ENCODE results near the gene SLC39A10. TPM values are rescaled to one million over a fixed set of nuclear protein-coding genes. Genes with fewer than 3 reads are reported as not detected.

SLC39A10 gene
- total and polyA plus RNA-seq, 2 donors (not counting 1 experiment from before 2014, with no cell fraction given), result 18.6 to 99.3 TPM

DNA sequence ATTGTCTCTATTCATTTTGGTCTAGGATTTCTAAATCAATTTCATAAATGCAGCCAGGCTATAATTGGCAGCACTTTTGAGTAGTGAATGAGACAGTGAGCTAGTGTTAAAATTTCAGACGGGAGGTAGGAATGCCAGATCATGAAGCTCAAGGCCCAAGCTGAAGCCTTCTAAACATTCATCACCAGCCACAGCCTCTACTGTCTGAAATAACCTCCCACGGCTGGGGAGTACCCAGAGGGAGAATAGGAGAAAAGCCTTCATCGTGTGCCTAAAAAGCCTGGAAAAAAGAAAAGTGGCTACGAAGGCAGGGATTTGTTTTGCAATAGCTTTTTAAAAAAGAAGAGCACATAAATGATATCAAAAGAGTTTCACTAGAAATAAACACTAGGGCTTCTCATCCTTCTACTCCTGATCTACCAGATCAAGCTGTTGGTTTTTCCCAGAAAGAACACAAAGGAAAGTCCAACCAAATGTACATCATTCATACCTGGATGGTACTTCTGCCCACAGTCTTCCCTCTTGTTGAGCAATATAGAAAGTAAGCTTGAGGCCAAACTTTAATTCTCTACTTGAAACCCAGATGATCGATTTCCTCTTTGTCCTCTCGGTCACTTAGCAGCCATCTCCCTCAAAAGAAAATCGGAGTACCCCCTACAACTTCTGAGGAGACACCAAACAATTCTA lies 48.1 kb upstream of the SLC39A10 start:
- peaks cover 5% of the 10 kb centered on the region for H3K79me2 ChIP-seq (ENCODE audit: control insufficient read depth, insufficient read depth, low read length)
- H3K4me2 ChIP-seq (replicated peaks; ENCODE audit: low read depth, low read length, poor library complexity, severe bottlenecking), result no peak overlapping the region
- H3K4me1 Mint-ChIP-seq, result peaks cover 34% of the 10 kb centered on the region
- intact Hi-C loops (cut with micrococcal nuclease), result loop anchor here (5.0 kb wide), 1 partner anchor 33 kb away; no protein-coding TSS in a partner anchor
- ATAC-seq (ENCODE audit: low read depth), result no peak
- POLR2A ChIA-PET, result no interaction called here
- CTCF ChIA-PET, result interaction anchor here (0.9 to 2.2 kb wide), 4 partner anchors 14 to 111 kb away, joined by 3 to 6 read pairs (median 4); no protein-coding TSS in a partner anchor
- no peak overlapping the region for H3K27ac Mint-ChIP-seq
- H3K4me3 ChIP-seq (ENCODE audit: control extremely low read depth in 1 of 5, extremely low read depth in 1 of 5, insufficient read depth in 1 of 5, low read depth in 2 of 5, low read length in 4 of 5), result no peak overlapping the region
- no peaks in the 10 kb centered on the region for H3K27me3 Mint-ChIP-seq
- no peak overlapping the region for H2AFZ ChIP-seq (ENCODE audit: insufficient read depth, low read depth, low read length, poor library complexity, severe bottlenecking)
- H3K9me3 Mint-ChIP-seq (ENCODE audit: insufficient read depth), result no peaks in the 10 kb centered on the region
- H3K9me3 ChIP-seq (ENCODE audit: control extremely low read depth in 1 of 3, control insufficient read depth in 2 of 3, insufficient read depth in 1 of 3, low read length in 2 of 3), result no peaks in the 10 kb centered on the region
- no peaks in the 10 kb centered on the region for H3K27me3 ChIP-seq (replicated peaks in 1 of 4; ENCODE audit: control extremely low read depth in 1 of 4, control insufficient read depth in 3 of 4, insufficient read depth in 4 of 4, low read length in 3 of 4)
- no peak overlapping the region for H3K9ac ChIP-seq (ENCODE audit: low read length)
- peaks cover 6 to 16% of the 10 kb centered on the region in 2 donors for H3K4me1 ChIP-seq (ENCODE audit: control insufficient read depth in 2 of 2, insufficient read depth in 2 of 2, low read length in 2 of 2)
- WGBS (ENCODE audit: insufficient coverage), result 80% methylated on average over 2 of the region's 7 CpGs
- H3K36me3 ChIP-seq (replicated peaks in 1 of 2; ENCODE audit: control extremely low read depth in 1 of 2, control insufficient read depth in 1 of 2, extremely low read depth in 1 of 2, insufficient read depth in 2 of 2, low read length in 1 of 2), result no peaks in the 10 kb centered on the region
- no peak overlapping the region for H3K27ac ChIP-seq (ENCODE audit: low read length in 2 of 2)
- H3K4me3 Mint-ChIP-seq, result no peak overlapping the region
- no peaks in the 10 kb centered on the region for H4K20me1 ChIP-seq (ENCODE audit: control insufficient read depth, insufficient read depth, low read length, poor library complexity, severe bottlenecking)
- no peak for DNase-seq
- no peak for TF ChIP-seq EZH2 (IDR thresholded peaks at IDR 0.05; ENCODE audit: borderline replicate concordance, insufficient read depth, low read depth, low read length, poor library complexity, severe bottlenecking)
- TF ChIP-seq, protein P1, sequence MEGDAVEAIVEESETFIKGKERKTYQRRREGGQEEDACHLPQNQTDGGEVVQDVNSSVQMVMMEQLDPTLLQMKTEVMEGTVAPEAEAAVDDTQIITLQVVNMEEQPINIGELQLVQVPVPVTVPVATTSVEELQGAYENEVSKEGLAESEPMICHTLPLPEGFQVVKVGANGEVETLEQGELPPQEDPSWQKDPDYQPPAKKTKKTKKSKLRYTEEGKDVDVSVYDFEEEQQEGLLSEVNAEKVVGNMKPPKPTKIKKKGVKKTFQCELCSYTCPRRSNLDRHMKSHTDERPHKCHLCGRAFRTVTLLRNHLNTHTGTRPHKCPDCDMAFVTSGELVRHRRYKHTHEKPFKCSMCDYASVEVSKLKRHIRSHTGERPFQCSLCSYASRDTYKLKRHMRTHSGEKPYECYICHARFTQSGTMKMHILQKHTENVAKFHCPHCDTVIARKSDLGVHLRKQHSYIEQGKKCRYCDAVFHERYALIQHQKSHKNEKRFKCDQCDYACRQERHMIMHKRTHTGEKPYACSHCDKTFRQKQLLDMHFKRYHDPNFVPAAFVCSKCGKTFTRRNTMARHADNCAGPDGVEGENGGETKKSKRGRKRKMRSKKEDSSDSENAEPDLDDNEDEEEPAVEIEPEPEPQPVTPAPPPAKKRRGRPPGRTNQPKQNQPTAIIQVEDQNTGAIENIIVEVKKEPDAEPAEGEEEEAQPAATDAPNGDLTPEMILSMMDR (IDR thresholded peaks at IDR 0.05), result no peak

DNA sequence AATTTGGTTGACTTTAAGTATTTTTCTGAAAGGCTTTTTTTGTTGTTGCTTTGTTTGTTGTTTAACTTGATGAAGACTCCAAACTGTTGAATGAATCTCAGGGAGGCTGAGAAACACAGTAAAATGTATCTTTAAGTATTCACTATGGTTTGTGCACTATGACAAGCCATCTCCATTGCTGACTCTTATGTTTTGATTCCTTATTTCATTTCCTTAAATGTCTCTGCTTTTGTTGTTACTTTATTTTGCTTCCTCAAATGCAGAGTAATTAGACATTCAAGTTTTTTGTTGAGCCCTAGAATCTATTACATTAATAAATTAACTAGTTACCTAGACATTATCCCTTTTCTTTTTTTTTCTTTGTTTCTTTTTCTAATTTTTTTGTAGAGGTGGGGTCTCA lies 46.3 kb upstream of the SLC39A10 start:
- intact Hi-C loops (cut with micrococcal nuclease), result no loop called here
- Histone ChIP-seq H2AFZ (ENCODE audit: insufficient read depth, low read depth, low read length, poor library complexity, severe bottlenecking) (no peak overlapping the region), H3K27me3 (replicated peaks in 1 of 4; ENCODE audit: control extremely low read depth in 1 of 4, control insufficient read depth in 3 of 4, insufficient read depth in 4 of 4, low read length in 3 of 4) (no peaks in the 10 kb centered on the region), H3K4me1 (ENCODE audit: control insufficient read depth in 2 of 2, insufficient read depth in 2 of 2, low read length in 2 of 2) (peaks cover 6 to 11% of the 10 kb centered on the region in 2 donors), H3K27ac (ENCODE audit: low read length in 2 of 2) (no peak overlapping the region), H3K9me3 (ENCODE audit: control extremely low read depth in 1 of 3, control insufficient read depth in 2 of 3, insufficient read depth in 1 of 3, low read length in 2 of 3) (no peaks in the 10 kb centered on the region), H4K20me1 (ENCODE audit: control insufficient read depth, insufficient read depth, low read length, poor library complexity, severe bottlenecking) (no peaks in the 10 kb centered on the region), H3K4me2 (replicated peaks; ENCODE audit: low read depth, low read length, poor library complexity, severe bottlenecking) (no peak overlapping the region), H3K9ac (ENCODE audit: low read length) (no peak overlapping the region), H3K36me3 (replicated peaks in 1 of 2; ENCODE audit: control extremely low read depth in 1 of 2, control insufficient read depth in 1 of 2, extremely low read depth in 1 of 2, insufficient read depth in 2 of 2, low read length in 1 of 2) (no peaks in the 10 kb centered on the region), H3K4me3 (ENCODE audit: control extremely low read depth in 1 of 5, extremely low read depth in 1 of 5, insufficient read depth in 1 of 5, low read depth in 2 of 5, low read length in 4 of 5) (no peak overlapping the region), H3K79me2 (ENCODE audit: control insufficient read depth, insufficient read depth, low read length) (peaks cover 5% of the 10 kb centered on the region)
- no peak for TF ChIP-seq EZH2 (IDR thresholded peaks at IDR 0.05; ENCODE audit: borderline replicate concordance, insufficient read depth, low read depth, low read length, poor library complexity, severe bottlenecking)
- TF ChIP-seq, protein P1 (IDR thresholded peaks at IDR 0.05), result no peak
- POLR2A ChIA-PET, result no interaction called here
- H3K27me3 Mint-ChIP-seq, result no peaks in the 10 kb centered on the region
- H3K9me3 Mint-ChIP-seq (ENCODE audit: insufficient read depth), result no peaks in the 10 kb centered on the region
- H3K4me3 Mint-ChIP-seq, result no peak overlapping the region
- DNase-seq (peak; percentile 60), ATAC-seq (ENCODE audit: low read depth) (peak; percentile 36)
- CTCF ChIA-PET, result interaction anchor here (1.0 to 1.4 kb wide), 2 partner anchors 49 to 112 kb away, joined by 3 to 4 read pairs; no protein-coding TSS in a partner anchor
- H3K4me1 Mint-ChIP-seq, result peaks cover 24% of the 10 kb centered on the region
- H3K27ac Mint-ChIP-seq, result no peak overlapping the region
